HT-29 (cell line): ENCODE data around the gene CCDC63. TPM values are rescaled to one million over a fixed set of nuclear protein-coding genes. Genes with fewer than 3 reads are reported as not detected.
"Not testable (repeated sequence)": the region's sequence is repeated elsewhere in the genome, so short reads cannot be mapped to it uniquely, and the experiment has no call there.

Experiments
- DNase-seq: peaks from one replicate; pipeline ENCODE4 v3.0.0-alpha.2; 2015; ENCODE audit warnings: low spot score
- total RNA-seq: library from RNA; depleted of rRNA; stranded (reverse); fragments of >200 nt; shearing (Covaris generic); gene quantifications from 2 replicates; pipeline ENCODE4 v1.2.3, GENCODE V29; 2014

Gene CCDC63
- total RNA-seq, 1 experiment from 2014 or later, result not detected

- DNase-seq, result no peak
Observed at GRCh38 chr12:110844551-110845338, 2.0 kb upstream of the CCDC63 start.

- no peak for DNase-seq
Observed at GRCh38 chr12:110845339-110845682, 1.5 kb upstream of the CCDC63 start.

- DNase-seq, result no peak
Observed at GRCh38 chr12:110848314-110848923, 1.6 kb downstream of the CCDC63 start.

GRCh38 chr12:110849221-110849620 is 2.4 kb downstream of the CCDC63 start:
- DNase-seq, result no peak

GRCh38 chr12:110849748-110850403 is 3.1 kb downstream of the CCDC63 start:
- DNase-seq, result no peak

GRCh38 chr12:110850762-110851161 is 4.0 kb downstream of the CCDC63 start:
- DNase-seq, result no peak

GRCh38 chr12:110853836-110854235 is 7.0 kb downstream of the CCDC63 start:
- DNase-seq, result no peak

- no peak for DNase-seq
Observed at GRCh38 chr12:110856542-110856941, 9.8 kb downstream of the CCDC63 start.

- DNase-seq, result no peak
Observed at GRCh38 chr12:110857528-110857927, 10.7 kb downstream of the CCDC63 start.

- not testable (repeated sequence) for DNase-seq
Observed at GRCh38 chr12:110857954-110858353, 11.2 kb downstream of the CCDC63 start.

GRCh38 chr12:110858848-110859247 is 12.1 kb downstream of the CCDC63 start:
- DNase-seq, result no peak

GRCh38 chr12:110860833-110861296 is 14.1 kb downstream of the CCDC63 start:
- no peak for DNase-seq

GRCh38 chr12:110861729-110862128 is 14.9 kb downstream of the CCDC63 start:
- no peak for DNase-seq

- no peak for DNase-seq
Observed at GRCh38 chr12:110862329-110862728, 15.5 kb downstream of the CCDC63 start.

GRCh38 chr12:110863161-110863560 is 16.4 kb downstream of the CCDC63 start:
- no peak for DNase-seq

GRCh38 chr12:110865521-110865920 is 18.7 kb downstream of the CCDC63 start:
- DNase-seq, result no peak

GRCh38 chr12:110869026-110869425 is 22.2 kb downstream of the CCDC63 start:
- DNase-seq, result no peak

- DNase-seq, result no peak
Observed at GRCh38 chr12:110869803-110870202, 23.0 kb downstream of the CCDC63 start.

GRCh38 chr12:110872100-110872499 is 25.3 kb downstream of the CCDC63 start:
- DNase-seq, result no peak

GRCh38 chr12:110874351-110874750 is 27.6 kb downstream of the CCDC63 start:
- no peak for DNase-seq

GRCh38 chr12:110874781-110875180 is 28.0 kb downstream of the CCDC63 start:
- DNase-seq, result no peak

GRCh38 chr12:110880651-110881050 is 33.9 kb downstream of the CCDC63 start:
- no peak for DNase-seq

GRCh38 chr12:110883251-110883650 is 36.5 kb downstream of the CCDC63 start:
- DNase-seq, result no peak
